H1 (cell line): ENCODE results near the gene KLRC2. TPM values are rescaled to one million over a fixed set of nuclear protein-coding genes. Genes with fewer than 3 reads are reported as not detected.

ENCODE experiments used
- ASH2L ChIP-seq: fragments of 200-600, 300-600 bp; sonication (generic); IDR thresholded peaks from one replicate; pipeline ENCODE4 v1.7.1; 2017; ENCODE audit warnings: low read length
- BACH1 ChIP-seq: IDR thresholded peaks from 2 replicates; pipeline ENCODE4 v1.6.1; 2012; ENCODE audit warnings: low read length, improper control_type of control experiment
- CEBPB ChIP-seq: IDR thresholded peaks from 2 replicates; pipeline ENCODE4 v1.6.1; 2012; ENCODE audit warnings: low read depth, low read length
- POU5F1 ChIP-seq: IDR thresholded peaks from 2 replicates; pipeline ENCODE4 v1.6.1; 2011; ENCODE audit warnings: low read depth, mild to moderate bottlenecking, low read length, moderate library complexity
- SIN3A ChIP-seq, 2 experiments: IDR thresholded peaks in 1 of 2; conservative IDR thresholded peaks in 1 of 2; 2 replicates each; pipeline ENCODE4 v1.6.1; 2011 to 2012; ENCODE audit warnings: low read length in 2 of 2, improper control_type of control experiment in 1 of 2, low read depth in 1 of 2, mild to moderate bottlenecking in 1 of 2
- SRF ChIP-seq: IDR thresholded peaks from 2 replicates; pipeline ENCODE4 v1.6.1; 2011; ENCODE audit warnings: mild to moderate bottlenecking, low read depth, low read length, moderate library complexity
- polyA plus RNA-seq, 7 experiments: library from polyadenylated mRNA; depleted of rRNA in 3 of 7; stranded (reverse) in 5 of 7; unstranded in 2 of 7; fragments of >200 nt in 5 of 7; fragments of 200-250 nt in 2 of 7; gene quantifications; 1 replicate in 5 of 7; 2 replicates in 1 of 7; 4 replicates in 1 of 7; pipeline versions ENCODE4 v1.2.1 to v1.2.3, GENCODE V29; 2011 to 2013; ENCODE audit warnings: missing spikeins in 2 of 7, mixed read lengths in 2 of 7
- total RNA-seq: library from RNA; stranded (reverse); fragmentation: NEBNext Ultra II Directional; extraction: Animal tissue kit (Norgen Biotek cat#: 25700); gene quantifications from 2 replicates; pipeline ENCODE4 v1.2.1, GENCODE V29; 2021
- TF ChIP-seq, protein P1 (sequence below): IDR thresholded peaks from 2 replicates; pipeline ENCODE4 v1.6.1; 2012; ENCODE audit warnings: inconsistent platforms

The KLRC2 gene
- total and polyA plus RNA-seq, 2 of the 8 experiments (the other 6 are each of a cell fraction or from before 2014, with no cell fraction given) = not detected

DNA sequence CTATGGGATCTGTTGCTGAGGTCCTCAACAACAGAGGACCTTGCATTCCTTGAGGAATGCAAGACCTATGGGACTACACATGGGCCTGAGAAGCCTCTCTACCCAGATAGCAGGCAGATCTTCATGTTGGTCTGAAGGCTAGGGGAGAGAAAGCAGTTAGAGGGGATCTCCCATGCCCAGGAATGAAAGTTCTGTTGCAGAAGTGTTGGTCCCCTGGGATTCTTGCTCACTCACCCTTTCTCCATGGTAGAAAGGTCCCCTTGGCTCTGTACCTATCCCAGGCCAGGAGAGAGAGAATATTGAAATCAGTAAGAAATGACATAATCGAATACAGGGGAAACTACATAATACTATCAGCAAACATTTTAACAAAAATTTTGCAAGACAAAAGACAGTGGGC lies 33.9 kb upstream of the KLRC2 start (continued):
- TF ChIP-seq SIN3A (conservative IDR thresholded peaks at IDR 0.05 in 1 of 2, IDR thresholded peaks at IDR 0.05 in 1 of 2; ENCODE audit: low read depth in 1 of 2, low read length in 2 of 2) (no peak), BACH1 (no peak), SRF (no peak), CEBPB (no peak), POU5F1 (no peak), ASH2L (no peak)
- TF ChIP-seq, protein P1, sequence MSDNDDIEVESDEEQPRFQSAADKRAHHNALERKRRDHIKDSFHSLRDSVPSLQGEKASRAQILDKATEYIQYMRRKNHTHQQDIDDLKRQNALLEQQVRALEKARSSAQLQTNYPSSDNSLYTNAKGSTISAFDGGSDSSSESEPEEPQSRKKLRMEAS = no peak
